HCT116 (cell line): ENCODE results near the gene PLD2. TPM values are rescaled to one million over a fixed set of nuclear protein-coding genes. Genes with fewer than 3 reads are reported as not detected.

ENCODE experiments used
- ATAC-seq: fragments of 200-7000 bp; cut with Tn5 transposase; 2 replicates; pipeline ENCODE4 v1.9.1; 2020; ENCODE audit warnings: mild to moderate bottlenecking, moderate library complexity
- BruUV-seq: library from RNA; stranded (reverse); fragments of 400-500 nt; replicated peaks from 2 replicates; lab custom pipeline; 2021; lab: Mats Ljungman, UMichigan
- CTCF ChIA-PET: fragments of 300-600 bp; sonication (Branson Sonifier 250); formaldehyde crosslinking; loops from one replicate; lab custom pipeline; 2021; ENCODE audit warnings: antibody characterized with exemption; lab: Charles Lee
- POLR2A ChIA-PET: fragments of 300-600, 350-600 bp; sonication (Branson Sonifier 250); formaldehyde crosslinking; loops from one replicate; lab custom pipeline; 2021; ENCODE audit warnings: antibody characterized with exemption; lab: Charles Lee
- RAD21 ChIA-PET, 2 experiments: fragments of 300-600 bp; sonication (Branson Sonifier 250); formaldehyde crosslinking; loops; one replicate each; lab custom pipeline; 2023; ENCODE audit warnings: low total read pairs in 2 of 2; ENCODE audit not compliant: uncharacterized antibody in 2 of 2, unreplicated experiment in 2 of 2, low non-redundant PET in 1 of 2; lab: Charles Lee
- DNase-seq: peaks from one replicate; pipeline ENCODE4 v3.0.0-alpha.2; 2010; ENCODE audit warnings: low read depth, low spot score
- H2AFZ ChIP-seq: fragments of 200-600 bp; shearing (Covaris generic), sonication (generic); 2 replicates; pipeline ENCODE4 v1.6.1; 2017; ENCODE audit warnings: low read depth, mixed run types, mixed read lengths, antibody characterized with exemption, low read length; ENCODE audit not compliant: poor library complexity, severe bottlenecking
- H3K27ac ChIP-seq: 2 replicates; pipeline ENCODE4 v1.5.1; 2012; ENCODE audit warnings: low read depth, low read length
- H3K27me3 ChIP-seq: fragments of 200-600 bp; sonication (generic); 2 replicates; pipeline ENCODE4 v1.6.1; 2016; ENCODE audit warnings: mixed run types, low read length, mixed read lengths; ENCODE audit not compliant: insufficient read depth
- H3K36me3 ChIP-seq, 2 experiments: fragments of 200-500 bp in 1 of 2; fragments of 200-600 bp in 1 of 2; sonication (Bioruptor generic) in 1 of 2; sonication (generic) in 1 of 2; 2 replicates each; pipeline versions ENCODE4 v1.5.1 to v1.6.1; 2014 to 2016; ENCODE audit warnings: low read length in 2 of 2, inconsistent platforms in 1 of 2, mixed read lengths in 1 of 2, mixed run types in 1 of 2; ENCODE audit not compliant: insufficient read depth in 2 of 2, control insufficient read depth in 1 of 2
- H3K4me1 ChIP-seq, 2 experiments: fragments of 200-600 bp in 1 of 2; sonication (generic) in 1 of 2; 2 replicates each; pipeline versions ENCODE4 v1.5.1 to v1.6.1; 2012 to 2017; ENCODE audit warnings: low read length in 2 of 2, inconsistent platforms in 1 of 2, mild to moderate bottlenecking in 1 of 2, mixed read lengths in 1 of 2, mixed run types in 1 of 2, moderate library complexity in 1 of 2; ENCODE audit not compliant: insufficient read depth in 2 of 2, control insufficient read depth in 1 of 2
- H3K4me2 ChIP-seq: fragments of 200-600 bp; sonication (generic); 2 replicates; pipeline ENCODE4 v1.6.1; 2017; ENCODE audit warnings: mixed run types, low read length, mixed read lengths
- H3K4me3 ChIP-seq, 2 experiments: fragments of 200-600 bp in 1 of 2; sonication (generic) in 1 of 2; replicated peaks in 1 of 2; 2 replicates each; pipeline ENCODE4 v1.5.1; 2011 to 2016; ENCODE audit warnings: low read length in 2 of 2, control low read depth in 1 of 2, low read depth in 1 of 2, mild to moderate bottlenecking in 1 of 2, mixed read lengths in 1 of 2, mixed run types in 1 of 2
- H3K79me2 ChIP-seq: fragments of 200-600 bp; sonication (generic); 2 replicates; pipeline ENCODE4 v1.6.1; 2017; ENCODE audit warnings: mild to moderate bottlenecking, mixed run types, low read length, moderate library complexity, mixed read lengths; ENCODE audit not compliant: insufficient read depth
- H3K9ac ChIP-seq: fragments of 200-600 bp; sonication (generic); 2 replicates; pipeline ENCODE4 v1.6.1; 2016; ENCODE audit warnings: low read length, mixed read lengths
- H3K9me2 ChIP-seq: fragments of 200-600 bp; sonication (generic), shearing (Covaris generic); 2 replicates; pipeline ENCODE4 v1.6.1; 2017; ENCODE audit warnings: mixed run types, mild to moderate bottlenecking, moderate library complexity; ENCODE audit not compliant: insufficient read depth
- H3K9me3 ChIP-seq, 2 experiments: fragments of 200-500 bp in 1 of 2; fragments of 200-600 bp in 1 of 2; sonication (Bioruptor generic) in 1 of 2; sonication (generic) in 1 of 2; 2 replicates each; pipeline ENCODE4 v1.6.1; 2014 to 2017; ENCODE audit warnings: low read length in 2 of 2, mixed read lengths in 2 of 2, inconsistent platforms in 1 of 2, low read depth in 1 of 2, mild to moderate bottlenecking in 1 of 2, mixed run types in 1 of 2, moderate library complexity in 1 of 2; ENCODE audit not compliant: control insufficient read depth in 1 of 2, insufficient read depth in 1 of 2
- H4K20me1 ChIP-seq: fragments of 200-600 bp; sonication (generic), shearing (Covaris generic); 2 replicates; pipeline ENCODE4 v1.6.1; 2017; ENCODE audit warnings: mixed run types, mild to moderate bottlenecking, moderate library complexity; ENCODE audit not compliant: insufficient read depth
- CBX3 ChIP-seq: IDR thresholded peaks from 2 replicates; pipeline ENCODE4 v1.6.1; 2012; ENCODE audit warnings: low read depth
- CEBPB ChIP-seq: IDR thresholded peaks from 2 replicates; pipeline ENCODE4 v1.6.1; 2012; ENCODE audit warnings: low read depth
- EGR1 ChIP-seq: IDR thresholded peaks from 2 replicates; pipeline ENCODE4 v1.6.1; 2012; ENCODE audit warnings: low read depth
- EZH2phosphoT487 ChIP-seq: fragments of 200-600 bp; IDR thresholded peaks from 2 replicates; pipeline ENCODE4 v1.6.1; 2018; ENCODE audit warnings: antibody characterized with exemption, borderline replicate concordance
- FOSL1 ChIP-seq: IDR thresholded peaks from 2 replicates; pipeline ENCODE4 v1.6.1; 2012; ENCODE audit warnings: low read depth
- JUND ChIP-seq: IDR thresholded peaks from 2 replicates; pipeline ENCODE4 v1.6.1; 2012
- POLR2A ChIP-seq: IDR thresholded peaks from 2 replicates; pipeline ENCODE4 v1.7.0; 2011; ENCODE audit warnings: borderline replicate concordance; ENCODE audit not compliant: insufficient read depth, insufficient read length; ENCODE audit errors: extremely low read depth
- RAD21 ChIP-seq: IDR thresholded peaks from 2 replicates; pipeline ENCODE4 v1.6.1; 2012; ENCODE audit warnings: low read depth, mild to moderate bottlenecking
- SIN3A ChIP-seq: IDR thresholded peaks from 2 replicates; pipeline ENCODE4 v1.6.1; 2012; ENCODE audit warnings: low read depth
- TCF7L2 ChIP-seq: IDR thresholded peaks from 2 replicates; pipeline ENCODE4 v1.7.0; 2011; ENCODE audit warnings: borderline replicate concordance, inconsistent platforms; ENCODE audit not compliant: insufficient read depth, insufficient read length; ENCODE audit errors: extremely low read depth
- YY1 ChIP-seq: IDR thresholded peaks from 2 replicates; pipeline ENCODE4 v1.6.1; 2011; ENCODE audit warnings: low read length, low read depth, moderate library complexity, mild to moderate bottlenecking; ENCODE audit not compliant: insufficient replicate concordance; ENCODE audit errors: extremely low read depth
- ZFX ChIP-seq: fragments of 450-650 bp; IDR thresholded peaks from 2 replicates; pipeline ENCODE4 v1.6.1; 2017
- ZNF274 ChIP-seq: fragments of 200-500 bp; sonication (Bioruptor generic); IDR thresholded peaks from 2 replicates; pipeline ENCODE4 v1.6.1; 2014; ENCODE audit warnings: mild to moderate bottlenecking, low read depth, low read length, inconsistent platforms
- intact Hi-C: fragments of 100-400 bp; cut with micrococcal nuclease; formaldehyde crosslinking; loops from 2 replicates; pipeline ENCODE4 v1.10.0; 2022
- total RNA-seq: library from RNA; stranded (reverse); gene quantifications from one replicate; pipeline ENCODE4 v1.2.1, GENCODE V29; 2021; ENCODE audit not compliant: unreplicated experiment
- TF ChIP-seq, protein P1 (sequence below): IDR thresholded peaks from 2 replicates; pipeline ENCODE4 v1.6.1; 2012
- TF ChIP-seq, protein P2 (sequence below): IDR thresholded peaks from 2 replicates; pipeline ENCODE4 v1.6.1; 2011; ENCODE audit warnings: mild to moderate bottlenecking, low read length, moderate library complexity; ENCODE audit not compliant: insufficient replicate concordance; ENCODE audit errors: extremely low read depth

The PLD2 gene
- total RNA-seq, 1 experiment from 2014 or later, result 47.7 TPM

DNA sequence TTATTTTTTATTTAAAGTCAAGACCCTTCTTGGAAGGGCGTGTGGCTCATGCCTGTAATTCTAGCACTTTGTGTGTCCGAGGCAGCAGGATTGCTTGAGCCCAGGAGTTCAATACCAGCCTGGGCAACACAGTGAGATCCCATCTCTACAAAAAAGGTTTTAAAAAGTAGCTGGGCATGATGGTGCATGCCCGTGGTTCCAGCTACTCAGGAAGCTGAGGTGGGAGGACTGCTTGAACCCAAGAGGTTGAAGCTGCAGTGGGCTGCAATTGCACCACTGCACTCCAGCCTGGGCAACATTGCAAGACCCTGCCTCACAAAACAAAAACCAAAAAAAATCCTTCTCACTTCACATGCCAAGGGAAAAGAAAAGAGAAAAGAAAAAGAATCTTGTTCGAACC lies 55.8 kb downstream of the PLD2 start:
- H3K4me3 ChIP-seq, result no peak overlapping the region
- ChIA-PET POLR2A (no interaction called here), RAD21 (no interaction called here), CTCF (no interaction called here)
- no peaks in the 10 kb centered on the region for H3K9me3 ChIP-seq
- H3K27ac ChIP-seq, result no peak overlapping the region
- peaks cover 39% of the 10 kb centered on the region for H3K79me2 ChIP-seq
- no peak overlapping the region for H3K9ac ChIP-seq
- TF ChIP-seq EZH2phosphoT487 (no peak), TCF7L2 (no peak), SIN3A (no peak), JUND (no peak), ZFX (no peak), POLR2A (no peak), YY1 (no peak)
- TF ChIP-seq, protein P1, sequence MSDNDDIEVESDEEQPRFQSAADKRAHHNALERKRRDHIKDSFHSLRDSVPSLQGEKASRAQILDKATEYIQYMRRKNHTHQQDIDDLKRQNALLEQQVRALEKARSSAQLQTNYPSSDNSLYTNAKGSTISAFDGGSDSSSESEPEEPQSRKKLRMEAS, result no peak
- no peak overlapping the region for H3K4me2 ChIP-seq
- peaks cover 11 to 15% of the 10 kb centered on the region in 2 experiments; a peak in 3 of 4 replicates for H3K4me1 ChIP-seq
- H3K27me3 ChIP-seq, result no peaks in the 10 kb centered on the region
- no peaks in the 10 kb centered on the region for H4K20me1 ChIP-seq
- no TSS peak for BruUV-seq
- no peak overlapping the region for H2AFZ ChIP-seq
- H3K36me3 ChIP-seq, result no peaks in the 10 kb centered on the region
- intact Hi-C loops, result no loop called here
- no peaks in the 10 kb centered on the region for H3K9me2 ChIP-seq
- DNase-seq (no peak), ATAC-seq (no peak)

DNA sequence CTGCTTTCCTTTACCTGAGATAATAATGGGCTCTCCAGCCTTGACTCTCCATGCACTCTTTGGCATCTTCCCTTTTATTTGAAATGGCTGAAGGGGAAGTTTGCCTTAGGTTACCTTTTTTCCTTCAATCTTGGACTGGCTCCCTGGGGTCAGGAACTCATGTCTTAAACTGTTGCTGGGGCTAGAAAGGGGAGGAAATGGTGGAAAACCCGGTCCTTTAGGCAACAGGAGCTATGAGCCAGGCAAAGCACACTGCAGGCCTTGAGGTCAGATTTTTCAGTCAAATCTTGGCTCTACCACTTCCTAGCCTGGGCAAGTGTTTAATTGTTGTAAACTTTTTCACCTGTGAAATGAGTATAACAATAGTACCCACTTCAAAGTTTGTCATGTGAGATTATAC lies 56.4 kb downstream of the PLD2 start:
- ChIA-PET RAD21 (no interaction called here), POLR2A (no interaction called here), CTCF (no interaction called here)
- H3K9me3 ChIP-seq, result no peaks in the 10 kb centered on the region
- H3K4me1 ChIP-seq, result peaks cover 6 to 10% of the 10 kb centered on the region in 2 experiments; a peak in 3 of 4 replicates
- H3K4me3 ChIP-seq, result no peak overlapping the region
- no peaks in the 10 kb centered on the region for H4K20me1 ChIP-seq
- peaks cover 35% of the 10 kb centered on the region for H3K79me2 ChIP-seq
- H3K9ac ChIP-seq, result no peak overlapping the region
- no peak overlapping the region for H3K4me2 ChIP-seq
- no peak overlapping the region for H3K27ac ChIP-seq
- no peaks in the 10 kb centered on the region for H3K27me3 ChIP-seq
- BruUV-seq, result no TSS peak
- H2AFZ ChIP-seq, result no peak overlapping the region
- TF ChIP-seq JUND (no peak), CEBPB (no peak), SIN3A (no peak), RAD21 (no peak), CBX3 (no peak), FOSL1 (no peak), EGR1 (no peak), EZH2phosphoT487 (no peak), ZFX (no peak), ZNF274 (no peak)
- TF ChIP-seq, protein P1, result no peak
- TF ChIP-seq, protein P2, sequence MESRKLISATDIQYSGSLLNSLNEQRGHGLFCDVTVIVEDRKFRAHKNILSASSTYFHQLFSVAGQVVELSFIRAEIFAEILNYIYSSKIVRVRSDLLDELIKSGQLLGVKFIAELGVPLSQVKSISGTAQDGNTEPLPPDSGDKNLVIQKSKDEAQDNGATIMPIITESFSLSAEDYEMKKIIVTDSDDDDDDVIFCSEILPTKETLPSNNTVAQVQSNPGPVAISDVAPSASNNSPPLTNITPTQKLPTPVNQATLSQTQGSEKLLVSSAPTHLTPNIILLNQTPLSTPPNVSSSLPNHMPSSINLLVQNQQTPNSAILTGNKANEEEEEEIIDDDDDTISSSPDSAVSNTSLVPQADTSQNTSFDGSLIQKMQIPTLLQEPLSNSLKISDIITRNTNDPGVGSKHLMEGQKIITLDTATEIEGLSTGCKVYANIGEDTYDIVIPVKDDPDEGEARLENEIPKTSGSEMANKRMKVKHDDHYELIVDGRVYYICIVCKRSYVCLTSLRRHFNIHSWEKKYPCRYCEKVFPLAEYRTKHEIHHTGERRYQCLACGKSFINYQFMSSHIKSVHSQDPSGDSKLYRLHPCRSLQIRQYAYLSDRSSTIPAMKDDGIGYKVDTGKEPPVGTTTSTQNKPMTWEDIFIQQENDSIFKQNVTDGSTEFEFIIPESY, result no peak
- no peaks in the 10 kb centered on the region for H3K9me2 ChIP-seq
- no peak for ATAC-seq
- H3K36me3 ChIP-seq, result no peaks in the 10 kb centered on the region
- DNase-seq, result no peak
- intact Hi-C loops, result no loop called here
